GM20000 (cell line): ENCODE results near the gene POFUT2.

Experiments used
- DNase-seq: peaks from one replicate; pipeline ENCODE4 v3.0.0; 2012; ENCODE audit warnings: low spot score
- CTCF ChIP-seq: IDR thresholded peaks from 2 replicates; pipeline ENCODE4 v1.5.1; 2012; ENCODE audit warnings: mild to moderate bottlenecking, control low read depth; ENCODE audit errors: extremely low read depth, missing control alignments

The POFUT2 gene

GRCh38 chr21:45224189-45224938, 63.3 kb downstream of the POFUT2 start:
- TF ChIP-seq CTCF, result no peak
- no peak for DNase-seq

- TF ChIP-seq CTCF, result no peak
Observed at GRCh38 chr21:45223236-45224185, 64.2 kb downstream of the POFUT2 start.

GRCh38 chr21:45222001-45222400, 65.7 kb downstream of the POFUT2 start:
- no peak for TF ChIP-seq CTCF
- no peak for DNase-seq

More at GRCh38 chr21:45223236-45224185, 64.2 kb downstream of the POFUT2 start:
- DNase-seq, result no peak

- DNase-seq, result no peak
- no peak for TF ChIP-seq CTCF
Observed at GRCh38 chr21:45220714-45221490, 66.8 kb downstream of the POFUT2 start.

GRCh38 chr21:45220071-45220481, 67.6 kb downstream of the POFUT2 start:
- no peak for DNase-seq
- TF ChIP-seq CTCF, result no peak

- DNase-seq, result no peak
- TF ChIP-seq CTCF, result no peak
Observed at GRCh38 chr21:45219517-45219916, 68.2 kb downstream of the POFUT2 start.
